Dermis microvascular lymphatic vessel endothelial cell (primary cell): ENCODE data around the gene ERC1. TPM values are rescaled to one million over a fixed set of nuclear protein-coding genes. Genes with fewer than 3 reads are reported as not detected.
A peak's percentile ranks its signal among the peaks of the same experiment; 100 is the strongest.
"Not testable (repeated sequence)": the region's sequence is repeated elsewhere in the genome, so short reads cannot be mapped to it uniquely, and the experiment has no call there.

Experiments used
- DNase-seq, 2 donors: peaks; one replicate each; pipeline versions ENCODE4 v3.0.0 to v3.0.0-alpha.2; 2010; ENCODE audit warnings: low read depth in 2 of 2
- total RNA-seq: library from RNA; depleted of rRNA; stranded (reverse); fragments of >200 nt; gene quantifications from 2 replicates; pipeline ENCODE4 v1.2.1, GENCODE V29; 2014

ERC1 gene
- total RNA-seq, 1 donor from 2014 or later, result 18.4 TPM

DNA sequence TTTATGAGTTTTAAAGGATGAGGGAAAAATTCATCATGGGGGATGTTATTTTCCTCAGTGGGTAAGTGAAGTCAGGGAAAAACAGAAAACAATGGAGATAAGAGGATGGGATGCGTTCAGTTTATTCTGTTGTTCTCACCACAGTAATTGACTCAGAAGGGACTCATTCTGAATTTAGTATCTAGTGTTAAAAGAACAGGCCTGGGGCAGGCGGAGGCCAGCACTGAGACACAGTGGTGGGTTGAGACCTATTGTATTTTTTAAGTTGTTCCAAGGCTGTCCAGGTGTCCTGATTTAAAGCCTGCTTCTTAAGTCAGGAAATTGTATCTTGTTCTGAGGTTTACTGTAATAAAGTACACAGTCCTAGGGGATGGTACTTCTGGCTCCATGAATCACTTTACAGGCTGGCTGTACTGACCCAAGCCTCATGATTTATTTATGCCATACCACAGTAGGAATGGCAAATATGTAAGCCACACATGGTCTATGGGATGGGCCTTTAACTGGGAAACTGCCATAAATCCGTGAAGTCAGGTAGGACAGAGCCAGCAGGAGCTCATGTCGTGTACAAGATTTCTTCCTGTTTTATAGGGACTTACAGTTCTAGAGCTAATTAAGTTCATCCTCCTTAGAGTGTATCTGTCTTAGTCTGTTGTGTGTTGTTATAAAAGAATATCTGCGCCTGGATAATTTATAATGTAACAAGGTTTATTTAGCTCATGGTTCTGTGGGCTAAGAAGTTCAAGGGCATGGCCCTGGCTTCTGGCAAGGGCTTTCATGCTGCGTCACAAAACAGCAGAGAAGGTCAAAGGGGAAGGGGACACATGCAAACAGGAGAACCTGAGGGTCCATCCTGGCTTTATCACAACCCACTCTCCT, 359.3 kb downstream of the ERC1 start:
- DNase-seq, result no peak

DNA sequence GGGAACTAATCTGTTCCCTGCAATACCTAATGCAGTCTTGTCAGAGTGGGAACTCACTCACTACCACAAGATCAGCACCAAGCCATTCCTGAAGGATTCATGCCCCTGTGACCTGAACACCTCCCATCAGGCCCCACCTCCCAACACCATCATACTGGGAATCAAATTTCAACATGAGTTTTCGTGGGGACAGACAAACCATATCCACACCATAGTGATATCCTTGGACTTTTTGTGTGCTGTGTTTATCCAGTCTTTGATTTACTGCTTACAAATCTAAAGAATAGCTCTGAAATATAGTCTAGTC, 359.9 kb downstream of the ERC1 start:
- no peak for DNase-seq

DNA sequence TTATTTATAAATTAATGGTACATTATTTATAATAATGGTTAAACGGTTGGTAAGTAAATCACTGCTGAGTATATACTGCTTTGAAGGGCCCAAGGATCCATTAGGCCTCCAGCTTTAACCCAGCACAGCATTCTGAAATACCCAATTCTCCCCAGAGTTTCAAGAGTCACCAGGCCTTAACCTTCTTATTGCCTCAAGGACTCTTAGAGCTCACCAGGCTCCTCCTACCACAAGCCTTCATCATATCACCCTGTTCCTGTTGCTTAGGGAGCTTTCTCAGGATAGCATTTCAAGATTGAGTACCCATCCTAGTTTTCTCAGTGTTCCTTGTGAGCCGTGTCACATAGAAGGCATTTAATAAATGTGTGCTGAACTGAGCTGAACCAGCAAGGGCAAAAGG, 360.9 kb downstream of the ERC1 start:
- no peak for DNase-seq

DNA sequence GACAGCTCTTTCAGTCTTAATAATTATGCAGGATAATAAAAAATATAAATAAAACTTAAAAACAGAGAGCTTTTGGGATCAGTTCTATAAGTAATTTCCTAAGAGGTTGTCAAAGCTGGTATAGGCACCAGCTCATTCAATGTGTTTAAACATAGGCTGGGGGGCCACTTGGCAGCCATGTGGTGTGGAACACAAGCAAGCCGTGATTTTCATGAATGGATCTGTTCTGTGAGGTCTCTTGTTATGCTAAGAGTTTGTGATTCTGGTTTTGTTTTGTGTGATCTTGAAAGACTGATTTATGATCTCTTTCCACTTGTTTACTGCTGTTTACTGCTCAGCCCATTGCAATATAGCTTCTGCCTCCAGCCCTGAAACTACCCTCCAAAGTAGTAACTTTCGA, 362.4 kb downstream of the ERC1 start:
- no peak for DNase-seq

DNA sequence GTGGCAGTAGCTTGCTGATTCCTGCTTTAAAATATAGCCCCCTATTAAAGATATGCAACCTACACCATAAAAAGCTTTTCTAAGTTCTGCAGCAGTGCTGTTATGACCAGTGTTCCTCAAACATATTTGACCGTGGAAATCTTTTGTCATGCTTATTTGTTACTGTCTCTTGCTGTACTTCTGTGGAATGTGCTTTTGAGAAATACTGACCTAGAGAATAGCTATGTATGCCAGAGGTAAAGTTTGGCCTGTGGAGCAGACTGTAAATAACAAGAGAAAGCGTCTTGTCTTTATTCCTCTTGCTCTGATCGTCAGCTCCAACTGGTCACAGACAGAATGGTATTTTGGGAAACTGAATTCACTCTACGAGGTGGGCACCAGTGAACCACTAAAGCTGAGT, 364.4 kb downstream of the ERC1 start:
- DNase-seq, result no peak

DNA sequence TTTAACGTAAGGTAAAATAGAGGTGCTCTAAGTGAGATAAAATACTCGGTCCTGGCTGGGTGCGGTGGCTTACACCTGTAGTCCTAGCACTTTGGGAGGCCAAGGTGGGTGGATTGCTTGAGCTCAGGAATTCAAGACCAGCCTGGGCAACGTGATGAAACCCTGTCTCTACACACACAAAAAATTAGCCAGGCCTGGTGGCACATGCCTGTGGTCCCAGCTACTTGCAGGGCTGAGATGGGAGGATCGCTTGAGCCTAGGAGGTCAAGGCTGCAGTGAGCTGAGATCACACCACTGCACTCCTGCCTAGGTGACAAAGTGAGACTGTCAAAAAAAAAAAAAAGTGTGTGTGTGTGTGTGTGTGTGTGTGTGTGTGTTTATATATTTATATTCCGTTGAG, 364.8 kb downstream of the ERC1 start:
- not testable (repeated sequence) for DNase-seq

DNA sequence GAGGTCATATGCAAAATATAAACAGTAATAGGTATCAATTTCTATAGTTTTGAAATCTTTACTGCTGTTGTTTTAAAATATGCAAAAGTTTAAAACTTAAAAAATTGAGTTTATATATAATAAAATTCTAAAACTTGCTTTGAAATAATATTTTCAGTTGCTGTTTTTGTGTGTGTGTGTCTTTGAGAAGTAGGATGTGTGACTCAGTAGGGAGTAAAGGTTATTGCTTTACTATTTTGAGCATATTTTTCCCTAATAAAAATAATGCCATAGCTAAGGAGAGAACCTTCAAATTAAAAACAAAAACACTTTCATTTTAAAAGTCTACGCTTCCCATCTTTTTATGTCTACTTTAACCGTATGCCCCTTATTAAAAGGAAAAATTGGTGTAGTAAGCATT, 365.3 kb downstream of the ERC1 start:
- peak in 1 of 2 donors; percentile 32 for DNase-seq

DNA sequence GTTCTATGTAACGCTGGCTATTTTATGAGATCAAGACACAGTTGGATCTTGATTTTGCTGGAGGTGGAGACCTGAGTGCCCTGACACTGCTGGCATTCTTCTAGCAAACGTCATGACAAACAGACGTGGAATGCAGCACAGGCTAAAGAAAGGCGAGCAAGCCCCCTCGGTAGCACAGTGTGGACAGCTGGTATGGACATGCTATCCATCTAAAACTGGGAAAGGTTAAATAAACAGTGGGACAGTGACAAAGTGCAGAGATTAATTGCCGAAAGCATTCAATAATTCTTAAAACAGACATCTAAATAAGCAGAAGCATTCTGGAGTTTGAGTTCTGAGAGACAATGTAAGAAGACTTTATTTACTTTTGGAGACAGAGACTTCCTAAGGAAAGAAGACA, 366.1 kb downstream of the ERC1 start:
- no peak for DNase-seq

DNA sequence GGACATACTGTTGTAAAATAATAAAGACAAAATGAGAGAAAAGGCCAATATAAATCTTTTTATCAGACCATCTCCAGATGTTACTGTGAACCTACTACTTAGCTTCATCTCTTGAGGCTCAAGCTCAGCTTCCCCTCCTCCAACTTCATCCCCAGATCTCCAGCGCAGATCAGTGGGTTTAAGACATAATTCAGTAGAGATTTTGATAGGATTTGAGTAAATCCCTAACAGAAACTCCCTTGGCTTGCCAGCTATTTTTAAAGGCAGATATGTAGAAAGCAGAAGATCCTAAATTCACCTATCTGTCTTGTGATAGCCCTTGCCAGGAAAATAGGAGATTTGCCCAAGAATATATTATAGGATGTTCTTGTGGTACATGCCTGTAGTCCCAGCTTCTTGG, 366.7 kb downstream of the ERC1 start:
- DNase-seq, result no peak

DNA sequence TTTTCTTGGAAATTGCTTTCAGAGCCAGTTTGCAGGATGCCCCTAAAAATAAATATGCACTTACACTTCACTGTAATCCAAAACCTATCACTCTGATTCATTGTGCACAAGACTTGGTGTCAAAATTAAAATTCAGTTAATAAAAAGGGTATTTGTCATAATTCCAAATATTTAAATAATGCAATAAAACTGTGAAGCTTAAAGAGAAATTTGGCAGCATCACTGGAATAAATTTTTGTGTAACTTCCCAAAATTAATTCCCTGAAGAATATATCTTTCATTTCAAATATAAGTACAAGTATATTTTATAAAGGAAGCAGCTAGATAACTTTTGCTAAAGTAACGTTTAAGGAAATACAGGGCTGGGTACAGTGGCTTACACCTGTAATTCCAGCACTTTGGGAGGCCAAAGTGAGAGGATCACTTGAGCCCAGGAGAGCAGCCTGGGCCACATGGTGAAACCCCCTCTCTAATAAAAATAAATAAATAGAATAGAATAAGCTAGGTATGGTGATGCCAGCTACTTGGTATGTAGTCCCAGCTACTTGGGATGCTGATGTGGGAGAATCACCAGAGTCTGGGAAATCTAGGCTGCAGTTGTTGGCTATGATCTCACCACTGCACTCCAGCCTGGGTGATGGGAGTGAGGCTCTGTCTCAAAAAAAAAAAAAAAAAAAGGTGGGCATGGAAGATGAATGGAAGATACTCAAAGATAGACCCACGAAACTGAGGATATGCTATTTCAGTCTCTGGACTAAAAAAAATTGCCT, 369.6 kb downstream of the ERC1 start:
- DNase-seq, result no peak

DNA sequence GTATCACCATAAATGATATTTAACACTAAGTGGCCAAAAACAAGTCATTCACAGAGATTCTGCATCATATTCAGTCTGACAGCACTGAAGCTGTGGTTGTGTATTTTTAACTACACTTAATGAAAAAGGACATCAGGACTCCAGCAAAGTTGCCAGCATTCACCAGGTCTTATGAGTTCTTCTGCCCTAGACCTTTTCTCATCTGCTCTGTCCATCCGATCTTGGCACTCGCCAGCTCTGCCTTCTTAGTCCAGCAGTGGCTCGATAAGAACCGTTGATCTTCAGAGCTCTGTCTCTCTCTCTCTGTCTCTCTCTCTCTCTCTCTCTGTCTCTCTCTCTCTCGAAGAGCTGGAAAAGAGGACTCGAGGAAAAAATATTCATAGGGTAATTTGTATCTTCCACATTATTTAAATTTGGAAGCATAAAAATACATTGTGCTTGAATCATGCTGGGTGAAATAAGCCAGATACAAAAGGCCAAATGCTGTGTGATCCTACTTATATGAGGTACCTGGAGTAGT, 371.2 kb downstream of the ERC1 start:
- DNase-seq, result no peak

DNA sequence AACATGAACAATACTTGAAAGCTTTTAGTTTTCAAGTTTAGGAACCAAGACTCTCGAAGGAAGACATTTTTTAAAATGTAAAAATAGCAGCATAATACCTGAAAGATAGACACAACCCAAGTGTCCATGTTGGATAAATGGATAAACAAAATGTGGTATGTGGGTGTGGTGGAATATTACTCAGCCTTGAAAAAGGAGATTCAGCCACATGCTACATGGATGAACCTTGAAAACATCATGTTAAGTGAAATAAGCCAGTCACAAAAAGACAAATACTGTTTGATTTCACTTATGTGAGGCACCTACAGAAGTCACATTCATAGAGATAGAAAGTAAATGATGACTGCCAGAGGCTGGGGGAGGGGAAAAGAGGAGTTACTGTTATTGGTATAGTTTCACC, 374.7 kb downstream of the ERC1 start:
- no peak for DNase-seq

DNA sequence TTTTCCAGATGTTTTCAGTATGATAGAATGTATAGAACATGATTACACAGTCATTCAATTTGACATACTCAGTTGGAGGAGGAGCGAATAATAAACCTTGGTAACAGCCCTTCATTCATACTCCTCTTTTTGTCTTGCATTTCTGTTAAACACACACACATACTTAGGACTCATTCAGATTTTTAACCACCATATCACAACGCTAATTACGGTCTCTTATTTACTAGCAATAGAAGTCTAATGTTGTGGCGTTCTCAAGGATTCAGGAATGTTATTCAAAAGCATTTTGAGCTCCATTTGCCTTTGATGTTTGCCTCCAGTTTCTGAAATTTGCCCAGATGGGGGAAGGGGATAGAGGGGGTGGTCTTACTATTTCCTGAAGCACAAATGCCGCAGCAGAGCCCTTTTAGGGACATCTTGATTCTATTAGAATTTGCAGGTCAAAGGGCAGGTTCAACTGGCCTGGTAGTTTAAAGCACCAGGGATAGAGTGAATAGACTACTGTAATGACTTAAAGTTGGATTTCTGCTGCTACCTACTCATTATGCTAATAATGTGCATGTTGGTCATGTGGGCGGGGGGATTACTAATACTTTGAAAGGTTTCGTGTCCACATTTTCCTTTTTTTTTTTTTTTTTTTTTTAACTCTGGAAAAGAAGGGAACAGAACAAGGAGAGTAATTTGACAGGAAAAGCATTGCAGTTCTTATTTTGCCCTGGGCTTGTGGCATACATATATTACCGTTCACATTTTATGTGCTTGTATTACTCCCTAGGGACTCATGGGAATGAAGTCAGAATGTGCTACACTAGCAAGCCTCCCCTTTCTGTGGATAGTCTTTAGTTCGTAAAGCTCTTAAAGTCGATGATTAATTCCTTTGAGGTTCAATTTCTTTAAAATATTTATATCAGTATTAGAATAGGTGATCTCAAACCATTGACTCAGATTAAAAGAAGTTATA, 376.6 kb downstream of the ERC1 start:
- DNase-seq, result no peak

DNA sequence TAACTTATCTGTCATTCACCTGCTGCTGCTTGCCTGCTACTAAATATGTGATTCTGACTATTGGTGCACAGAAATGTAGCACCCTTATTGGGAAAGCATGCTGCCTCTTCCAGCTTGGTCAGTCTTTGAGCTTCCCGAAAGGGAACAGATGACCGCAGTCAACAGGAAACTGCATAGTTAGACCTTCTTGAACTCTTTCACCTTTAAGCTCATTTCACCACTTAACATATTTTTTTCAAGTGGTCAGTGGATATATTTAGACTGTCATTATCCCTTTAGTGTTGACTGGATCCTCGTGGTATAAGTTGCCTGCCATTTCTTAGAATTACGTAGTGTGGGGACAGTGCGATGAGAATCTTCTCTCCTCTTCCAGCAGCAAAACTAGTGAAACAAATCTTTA, 378.4 kb downstream of the ERC1 start:
- DNase-seq, result peak in 1 of 2 donors; percentile 47

DNA sequence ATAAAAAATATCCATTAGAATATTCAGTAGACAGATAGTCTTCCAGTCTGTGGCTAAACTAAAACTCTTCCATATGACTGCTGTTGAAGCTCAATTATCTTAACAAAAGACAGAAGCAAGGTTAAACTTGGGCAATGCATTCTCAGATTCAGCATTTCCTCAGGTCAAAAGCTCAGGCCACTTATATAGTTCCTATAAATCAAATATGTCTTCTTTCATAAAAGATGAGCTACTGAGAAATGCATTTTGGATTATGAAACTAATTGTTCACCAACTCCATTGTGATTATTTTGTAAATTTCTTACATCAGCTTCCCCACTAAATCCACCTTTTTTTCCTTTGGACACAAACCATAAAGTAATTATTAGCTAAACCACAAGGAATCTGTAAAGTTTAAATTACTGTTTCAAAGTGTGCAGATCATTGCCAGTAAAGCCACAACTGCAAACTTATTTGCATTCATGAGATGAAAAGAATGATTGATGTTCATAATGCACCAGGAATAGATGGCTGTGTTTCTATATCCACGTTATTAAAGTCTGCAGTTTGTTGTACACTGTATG, 379.0 kb downstream of the ERC1 start:
- DNase-seq, result no peak

DNA sequence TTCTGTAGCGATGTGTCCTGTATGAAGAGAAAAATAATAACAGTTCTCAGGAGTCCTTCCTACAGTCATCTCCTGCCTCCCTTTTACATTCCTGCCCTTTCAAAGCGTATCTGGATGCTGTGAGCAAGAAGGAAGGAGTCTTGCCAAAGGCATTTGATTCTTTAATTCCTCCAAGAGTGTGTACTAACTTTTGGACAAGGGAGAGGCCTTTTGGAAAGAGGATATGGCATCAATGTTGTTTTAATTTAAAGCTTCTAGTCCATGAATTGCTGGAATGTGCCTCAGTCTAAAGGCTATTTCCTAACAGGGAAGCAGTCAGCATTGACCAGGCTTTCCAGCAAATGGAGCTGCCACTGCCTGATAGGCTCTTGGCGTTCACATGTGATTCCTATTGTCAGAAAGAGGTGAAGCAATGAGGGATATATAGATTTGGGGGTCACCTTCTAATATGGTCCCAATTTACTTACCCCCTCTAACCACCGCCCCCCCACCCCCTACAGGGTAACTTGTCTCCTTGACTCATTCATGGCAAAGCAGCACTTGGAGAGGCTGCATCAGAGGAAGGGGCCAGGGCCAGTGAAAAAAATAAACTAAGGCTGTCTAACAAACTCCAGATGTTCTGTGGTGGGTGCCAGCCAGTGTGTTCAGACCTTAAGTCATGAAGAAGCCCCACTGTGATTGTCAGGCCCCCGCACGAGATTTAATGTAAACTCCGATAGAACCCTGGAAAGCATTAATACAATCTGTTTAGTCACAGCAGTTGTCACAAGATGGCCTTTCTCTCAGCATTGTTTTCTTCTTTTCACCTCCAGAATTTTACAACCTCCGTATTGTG, 383.1 kb downstream of the ERC1 start:
- DNase-seq, result no peak

DNA sequence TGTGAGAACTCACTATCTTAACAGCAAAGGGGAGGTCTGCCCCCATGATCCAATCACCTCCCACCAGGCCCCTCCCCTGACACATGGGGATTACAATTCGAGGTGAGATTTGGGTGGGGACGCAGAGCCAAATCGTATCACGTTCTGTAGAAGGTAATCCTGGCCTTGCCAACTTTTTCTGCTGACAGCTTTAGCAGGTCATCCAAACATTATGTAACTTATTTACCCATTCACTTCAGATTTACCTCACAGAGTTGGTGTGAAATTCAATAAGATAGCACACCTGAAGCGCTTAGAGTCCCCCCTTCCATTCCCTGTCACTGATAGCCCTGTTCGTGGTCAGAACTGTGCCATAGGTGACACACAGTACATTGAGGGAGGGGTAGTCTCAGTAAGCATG, 384.3 kb downstream of the ERC1 start:
- DNase-seq, result no peak

DNA sequence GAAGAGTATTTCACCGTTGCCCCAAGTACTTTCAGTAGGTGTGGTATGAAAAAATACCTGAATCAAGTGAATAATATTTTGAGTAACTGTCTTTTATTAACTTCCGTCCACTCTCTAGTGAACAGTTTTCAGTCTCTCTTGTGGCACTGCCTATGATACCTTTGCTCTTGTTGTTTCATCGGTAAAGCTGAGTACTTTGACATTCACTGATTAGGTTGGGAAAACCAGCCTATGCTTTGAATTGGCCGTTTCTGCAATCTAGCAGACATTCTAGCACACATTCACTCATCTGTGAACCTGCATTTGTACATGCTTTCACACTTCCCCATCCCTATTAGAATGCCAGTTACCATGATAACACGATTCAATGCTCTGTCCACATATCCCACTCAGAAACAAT, 386.1 kb downstream of the ERC1 start:
- DNase-seq, result no peak

DNA sequence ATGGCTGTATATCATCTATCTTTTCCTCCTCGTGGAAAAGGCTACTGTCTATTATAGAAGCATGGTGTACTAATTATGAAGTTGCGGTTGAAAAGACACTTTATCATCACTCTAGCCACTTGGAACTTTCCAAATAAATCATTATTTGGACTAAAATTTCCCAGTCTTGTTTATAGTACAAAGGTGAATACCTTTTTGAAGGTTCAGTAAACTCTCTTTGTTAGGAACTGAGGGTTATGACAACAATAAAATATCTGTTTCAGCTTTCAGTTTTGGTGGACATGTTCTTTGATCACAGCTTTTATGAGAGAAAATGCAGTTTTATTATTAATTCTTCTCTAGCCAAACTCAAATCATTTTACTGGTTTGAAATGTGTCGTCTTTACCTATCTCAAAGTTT, 386.7 kb downstream of the ERC1 start:
- DNase-seq, result no peak

DNA sequence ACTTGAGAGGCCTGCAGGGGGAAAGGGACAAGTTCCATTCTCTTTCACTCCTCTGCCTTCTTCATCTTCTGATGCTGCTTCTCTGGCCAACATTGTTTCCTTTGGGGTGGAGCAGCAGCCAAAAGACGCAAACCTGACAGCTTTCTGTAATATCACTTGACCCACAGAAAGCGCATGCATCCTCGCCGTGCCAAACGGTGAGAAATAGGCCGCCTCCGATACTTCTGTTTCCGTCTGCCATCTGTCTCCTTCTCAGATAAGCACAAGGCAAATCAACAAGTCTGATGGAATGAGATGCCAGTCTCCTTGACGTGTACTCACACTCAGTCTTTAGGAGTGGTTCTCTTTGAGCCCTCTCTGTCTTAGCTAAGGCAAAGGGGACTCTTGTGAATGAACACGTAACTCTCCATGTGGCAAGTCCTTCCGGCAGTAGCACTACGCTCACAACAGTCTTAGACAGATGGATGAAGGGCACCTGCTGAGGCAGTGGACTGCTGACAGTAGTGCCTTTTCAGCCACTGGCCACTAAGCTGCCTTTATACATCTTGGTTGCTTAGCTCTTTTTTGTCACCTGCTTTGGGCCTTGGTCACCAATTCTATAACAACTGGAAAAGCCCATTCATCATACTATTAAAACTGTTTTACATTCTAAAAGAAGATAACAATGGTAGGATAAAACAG, 389.3 kb downstream of the ERC1 start:
- no peak for DNase-seq
